ENCODE measurements around the gene NIF3L1. TPM values are rescaled to one million over a fixed set of nuclear protein-coding genes. Genes with fewer than 3 reads are reported as not detected.
A peak's percentile ranks its signal among the peaks of the same experiment; 100 is the strongest.
"Not testable (repeated sequence)": the region's sequence is repeated elsewhere in the genome, so short reads cannot be mapped to it uniquely, and the experiment has no call there.

Gene NIF3L1
- total RNA-seq, 1 experiment from 2014 or later = 31.7 TPM

- Histone ChIP-seq H3K4me1 (replicated peaks) (peaks cover 13% of the 10 kb centered on the region; the same call in 1 of the 2 replicates), H3K36me3 (peaks cover 87% of the 10 kb centered on the region), H3K27me3 (replicated peaks) (no peaks in the 10 kb centered on the region), H3K9me3 (replicated peaks) (no peaks in the 10 kb centered on the region), H3K4me3 (no peak overlapping the region), H3K27ac (no peak overlapping the region)
- DNase-seq (ENCODE audit: low read depth in 1 of 2, low spot score in 2 of 2) = no peak
Observed at GRCh38 chr2:200860092-200860795, 28.9 kb upstream of the NIF3L1 start.

DNA sequence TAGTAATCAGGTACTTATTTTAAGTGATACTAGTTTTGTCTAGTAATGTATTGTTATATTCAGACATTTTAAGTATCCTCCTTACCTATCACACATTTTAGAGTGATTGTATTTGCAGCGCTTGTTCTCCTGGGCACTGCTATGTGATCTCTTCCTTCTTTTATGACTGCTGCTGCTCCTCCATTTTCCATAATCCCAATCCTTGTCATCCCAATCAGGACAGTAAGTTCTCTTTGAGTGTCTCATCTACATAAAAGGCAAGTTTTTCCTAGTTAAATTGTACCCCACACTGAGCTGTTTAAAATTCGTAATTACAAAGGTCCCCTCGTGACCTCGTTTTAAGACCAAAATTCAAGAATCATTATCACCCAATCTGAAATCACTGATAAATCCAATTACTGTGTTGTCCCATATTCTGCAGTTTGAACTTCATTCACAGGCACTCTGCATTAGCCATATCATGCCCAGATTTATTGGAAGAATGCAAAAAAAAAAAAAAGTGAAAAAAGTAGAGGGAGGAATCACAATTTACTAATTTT, 27.5 kb upstream of the NIF3L1 start:
- H3K4me1 ChIP-seq (replicated peaks) = peaks cover 13% of the 10 kb centered on the region; the same call in 1 of the 2 replicates
- H3K36me3 ChIP-seq = peaks cover 74% of the 10 kb centered on the region
- H3K9me3 ChIP-seq (replicated peaks) = no peaks in the 10 kb centered on the region
- peak in 1 of 2 experiments; percentile 15 for DNase-seq (ENCODE audit: low read depth in 1 of 2, low spot score in 2 of 2)
- H3K27me3 ChIP-seq (replicated peaks) = no peaks in the 10 kb centered on the region
- H3K4me3 ChIP-seq = peak overlapping the region; percentile 92
- no peak overlapping the region for H3K27ac ChIP-seq

DNA sequence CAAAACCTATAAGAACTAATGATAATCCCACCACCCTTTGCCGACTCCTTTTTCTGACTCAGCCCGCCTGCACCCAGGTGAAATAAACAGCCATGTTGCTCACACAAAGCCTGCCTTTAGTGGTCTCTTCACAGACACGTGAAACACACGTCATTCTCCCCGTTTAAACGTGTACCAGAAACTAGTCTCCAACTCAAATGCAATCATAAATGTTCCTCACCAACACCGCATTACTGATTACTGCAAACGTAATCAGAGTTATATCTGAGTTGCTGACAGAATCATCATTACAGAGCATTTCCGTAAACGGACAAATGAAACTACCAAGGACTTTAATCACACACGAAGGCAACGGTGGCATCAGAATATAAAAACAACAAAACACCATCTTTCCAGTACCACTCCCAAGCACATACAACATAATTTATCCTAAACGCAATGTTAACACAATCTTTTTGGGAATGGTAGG, 26.6 kb upstream of the NIF3L1 start:
- H3K4me1 ChIP-seq (replicated peaks) = peaks cover 13% of the 10 kb centered on the region; the same call in 1 of the 2 replicates
- no peaks in the 10 kb centered on the region for H3K27me3 ChIP-seq (replicated peaks)
- peak in 1 of 2 experiments; percentile 44 for DNase-seq (ENCODE audit: low read depth in 1 of 2, low spot score in 2 of 2)
- H3K36me3 ChIP-seq = peaks cover 65% of the 10 kb centered on the region
- H3K9me3 ChIP-seq (replicated peaks) = no peaks in the 10 kb centered on the region
- peak overlapping the region; percentile 92 for H3K4me3 ChIP-seq
- peak overlapping the region; percentile 96 for H3K27ac ChIP-seq

- Histone ChIP-seq H3K4me3 (peak overlapping the region; percentile 92), H3K27ac (peak overlapping the region; percentile 96), H3K9me3 (replicated peaks) (no peaks in the 10 kb centered on the region), H3K27me3 (replicated peaks) (no peaks in the 10 kb centered on the region), H3K4me1 (replicated peaks) (peaks cover 13% of the 10 kb centered on the region; the same call in 1 of the 2 replicates), H3K36me3 (peaks cover 53% of the 10 kb centered on the region)
- no peak for DNase-seq (ENCODE audit: low read depth in 1 of 2, low spot score in 2 of 2)
Observed at GRCh38 chr2:200863782-200864175, 25.4 kb upstream of the NIF3L1 start.

DNA sequence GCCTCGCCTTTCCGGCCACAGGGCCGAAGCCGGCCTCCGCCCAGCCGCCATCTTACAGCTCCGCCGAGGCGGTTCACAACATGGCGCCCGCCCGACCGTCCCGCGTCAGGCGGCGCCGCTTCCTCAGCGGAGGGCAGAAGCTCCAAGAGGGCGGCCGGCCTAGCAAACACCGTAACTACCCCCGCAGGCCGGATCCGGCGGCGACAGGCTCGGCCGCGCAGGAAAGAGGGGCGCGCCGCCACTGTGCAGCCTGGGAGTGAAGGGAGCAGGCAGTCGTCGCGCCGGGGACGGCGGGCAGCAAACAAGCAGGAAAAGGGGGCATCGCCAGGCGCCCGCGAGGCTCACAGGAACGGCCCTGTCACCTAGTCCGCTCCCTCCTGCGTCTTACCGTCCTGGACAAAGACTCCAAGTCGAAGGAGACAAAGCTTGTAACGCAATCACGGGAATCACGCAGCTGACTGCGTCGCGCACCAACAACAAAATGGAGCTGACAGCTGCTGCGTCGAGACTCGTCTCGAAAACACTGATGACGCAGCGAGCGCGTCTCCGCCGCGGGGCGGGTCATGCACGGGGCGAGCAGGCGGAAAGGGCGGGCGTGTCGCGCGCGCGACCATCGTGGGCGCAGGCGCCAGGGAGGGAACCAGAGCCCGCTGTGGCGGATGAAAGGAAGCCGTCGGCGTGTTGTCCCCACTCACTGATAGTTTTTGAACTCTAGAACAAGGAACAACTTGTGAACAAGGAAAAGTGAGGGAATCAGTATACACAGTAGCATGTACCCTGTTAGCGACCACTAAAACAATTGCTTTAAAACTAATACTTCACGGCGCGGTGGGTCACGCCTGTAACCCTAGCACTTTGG, 24.8 kb upstream of the NIF3L1 start, which contains the start of gene CLK1:
Gene CLK1, minus strand, starts transcription at position 483 of the 859 bp plus-strand sequence. CDS start 2,796 bp downstream, outside the sequence.
- no peaks in the 10 kb centered on the region for H3K9me3 ChIP-seq (replicated peaks)
- H3K27me3 ChIP-seq (replicated peaks) = no peaks in the 10 kb centered on the region
- peak within 1 kb of the TSS; percentile 96 for H3K27ac ChIP-seq
- DNase-seq (ENCODE audit: low read depth in 1 of 2, low spot score in 2 of 2) = peak; percentile 94 to 95
- peaks cover 46% of the 10 kb centered on the region for H3K36me3 ChIP-seq
- peak within 1 kb of the TSS; percentile 92 for H3K4me3 ChIP-seq
- H3K4me1 ChIP-seq (replicated peaks) = peaks cover 13% of the 10 kb centered on the region; the same call in 1 of the 2 replicates

GRCh38 chr2:200869014-200869413, 20.2 kb upstream of the NIF3L1 start:
- H3K4me1 ChIP-seq (replicated peaks) = 0 out of 2 replicates have a peak, but pooled peaks cover 3% of the 10 kb centered on the region
- H3K27ac ChIP-seq = no peak overlapping the region
- peaks cover 22% of the 10 kb centered on the region for H3K36me3 ChIP-seq
- no peaks in the 10 kb centered on the region for H3K27me3 ChIP-seq (replicated peaks)
- H3K4me3 ChIP-seq = no peak overlapping the region
- no peak for DNase-seq (ENCODE audit: low read depth in 1 of 2, low spot score in 2 of 2)
- H3K9me3 ChIP-seq (replicated peaks) = no peaks in the 10 kb centered on the region

GRCh38 chr2:200871151-200871550, 18.0 kb upstream of the NIF3L1 start:
- H3K4me3 ChIP-seq = no peak overlapping the region
- H3K27ac ChIP-seq = no peak overlapping the region
- no peak for DNase-seq (ENCODE audit: low read depth in 1 of 2, low spot score in 2 of 2)
- peaks cover 29% of the 10 kb centered on the region for H3K36me3 ChIP-seq
- H3K4me1 ChIP-seq (replicated peaks) = no peaks in the 10 kb centered on the region
- H3K9me3 ChIP-seq (replicated peaks) = no peaks in the 10 kb centered on the region
- H3K27me3 ChIP-seq (replicated peaks) = no peaks in the 10 kb centered on the region

GRCh38 chr2:200873560-200873959, 15.6 kb upstream of the NIF3L1 start:
- peaks cover 39% of the 10 kb centered on the region for H3K36me3 ChIP-seq
- DNase-seq (ENCODE audit: low read depth in 1 of 2, low spot score in 2 of 2) = no peak

GRCh38 chr2:200877443-200877842, 11.7 kb upstream of the NIF3L1 start:
- Histone ChIP-seq H3K27me3 (replicated peaks) (no peaks in the 10 kb centered on the region), H3K9me3 (replicated peaks) (no peaks in the 10 kb centered on the region), H3K36me3 (peaks cover 46% of the 10 kb centered on the region), H3K4me3 (no peak overlapping the region), H3K4me1 (replicated peaks) (no peaks in the 10 kb centered on the region), H3K27ac (no peak overlapping the region)
- no peak for DNase-seq (ENCODE audit: low read depth in 1 of 2, low spot score in 2 of 2)

More at GRCh38 chr2:200873560-200873959, 15.6 kb upstream of the NIF3L1 start:
- no peaks in the 10 kb centered on the region for H3K9me3 ChIP-seq (replicated peaks)
- H3K27me3 ChIP-seq (replicated peaks) = no peaks in the 10 kb centered on the region
- no peaks in the 10 kb centered on the region for H3K4me1 ChIP-seq (replicated peaks)
- no peak overlapping the region for H3K27ac ChIP-seq
- H3K4me3 ChIP-seq = no peak overlapping the region

DNA sequence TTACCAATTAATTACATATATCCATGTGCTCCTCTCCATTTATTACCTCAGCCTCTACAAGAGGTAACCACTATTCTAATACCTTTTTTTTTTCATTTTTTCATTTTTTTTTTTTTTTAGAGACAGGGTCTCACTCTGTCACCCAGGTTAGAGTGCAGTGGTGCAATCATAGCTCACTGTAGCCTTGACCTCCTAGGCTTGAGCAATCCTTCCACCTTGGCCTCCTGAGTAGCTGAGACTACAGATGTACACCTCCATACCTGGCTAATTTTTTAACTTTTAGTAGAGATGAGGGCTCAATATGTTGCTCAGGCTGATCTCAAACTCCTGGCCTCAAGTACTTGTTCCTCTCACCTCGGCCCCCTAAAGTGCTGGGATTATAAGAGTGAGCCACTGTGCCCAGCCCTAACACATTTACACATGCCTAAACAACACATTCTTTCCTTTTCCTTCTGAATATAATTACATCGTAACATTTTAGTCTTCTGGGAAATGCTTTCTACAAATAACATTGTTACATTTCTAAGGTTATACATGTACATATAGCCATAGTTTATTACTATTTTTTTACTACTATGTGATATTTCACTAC, 10.8 kb upstream of the NIF3L1 start:
- Histone ChIP-seq H3K9me3 (replicated peaks) (no peaks in the 10 kb centered on the region), H3K36me3 (peaks cover 49% of the 10 kb centered on the region), H3K27ac (no peak overlapping the region), H3K4me1 (replicated peaks) (no peaks in the 10 kb centered on the region), H3K27me3 (replicated peaks) (no peaks in the 10 kb centered on the region), H3K4me3 (no peak overlapping the region)
- no peak for DNase-seq (ENCODE audit: low read depth in 1 of 2, low spot score in 2 of 2)

GRCh38 chr2:200881715-200882249, 7.4 kb upstream of the NIF3L1 start:
- not testable (repeated sequence) for DNase-seq (ENCODE audit: low read depth in 1 of 2, low spot score in 2 of 2); H3K27ac ChIP-seq; H3K4me1 ChIP-seq (replicated peaks); H3K27me3 ChIP-seq (replicated peaks); H3K4me3 ChIP-seq; H3K9me3 ChIP-seq (replicated peaks)
- H3K36me3 ChIP-seq = peaks cover 51% of the 10 kb centered on the region

GRCh38 chr2:200899482-200899881, 10.3 kb downstream of the NIF3L1 start:
- Histone ChIP-seq H3K9me3 (replicated peaks) (no peaks in the 10 kb centered on the region), H3K27me3 (replicated peaks) (0 out of 2 replicates have a peak, but pooled peaks cover 3% of the 10 kb centered on the region), H3K36me3 (peaks cover 72% of the 10 kb centered on the region), H3K27ac (no peak overlapping the region), H3K4me1 (replicated peaks) (no peaks in the 10 kb centered on the region), H3K4me3 (no peak overlapping the region)
- DNase-seq (ENCODE audit: low read depth in 1 of 2, low spot score in 2 of 2) = no peak

DNA sequence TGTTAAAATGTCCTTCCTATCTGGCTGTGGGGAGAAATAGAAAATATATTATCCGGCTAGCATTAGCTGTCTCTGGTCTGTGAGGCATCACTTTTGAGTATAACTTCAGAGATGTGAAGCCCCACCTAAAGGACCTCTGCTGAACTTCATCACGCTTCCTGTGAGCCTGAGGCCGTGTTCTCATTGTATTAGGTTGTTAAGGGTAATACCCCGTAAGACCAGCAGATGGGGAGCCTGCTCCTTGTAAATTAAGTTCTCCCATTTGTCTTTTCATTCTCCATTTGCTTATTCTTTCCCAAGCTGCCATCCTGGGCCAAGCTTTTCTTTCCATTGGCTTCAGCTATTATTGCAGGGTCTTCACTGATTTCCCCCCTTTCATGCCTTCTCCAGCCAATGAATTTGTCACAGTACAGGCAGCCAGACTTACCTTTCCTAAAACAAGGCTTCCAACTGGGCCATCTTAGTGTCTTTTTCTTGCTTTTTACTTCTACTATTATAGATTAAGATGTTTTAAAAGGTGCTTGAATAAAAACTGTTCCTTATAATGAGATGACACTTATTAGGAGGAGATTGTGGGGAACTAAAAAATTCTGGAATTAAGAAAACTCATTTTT, 12.4 kb downstream of the NIF3L1 start:
- no peak overlapping the region for H3K27ac ChIP-seq
- peaks cover 63% of the 10 kb centered on the region for H3K36me3 ChIP-seq

More for the DNA sequence above, 12.4 kb downstream of the NIF3L1 start:
- Histone ChIP-seq H3K27me3 (replicated peaks) (no peaks in the 10 kb centered on the region), H3K4me3 (no peak overlapping the region), H3K4me1 (replicated peaks) (no peaks in the 10 kb centered on the region), H3K9me3 (replicated peaks) (no peaks in the 10 kb centered on the region)
- DNase-seq (ENCODE audit: low read depth in 1 of 2, low spot score in 2 of 2) = peak; percentile 67 to 81
